ENCODE results near the gene CTAGE9.

- TF ChIP-seq POLR2A (IDR thresholded peaks at IDR 0.05), result no peak
- no peak for TF ChIP-seq CTCF (IDR thresholded peaks at IDR 0.05 in 8 of 11, conservative IDR thresholded peaks at IDR 0.05 in 3 of 11)
Observed at GRCh38 chr6:131736811-131737210, 26.0 kb upstream of the CTAGE9 start.
